ENCODE measurements around the gene GIPR. TPM values are rescaled to one million over a fixed set of nuclear protein-coding genes. Genes with fewer than 3 reads are reported as not detected.

Gene GIPR
- total RNA-seq (not detected in 2 replicates), polyA plus RNA-seq (0.05 and 0.25 TPM in 2 replicates), polyA minus RNA-seq (ENCODE audit: low replicate concordance) (not detected in 2 replicates)
- polyA plus RNA-seq (2012): 0.05 and 0.15 TPM in 2 replicates

GRCh38 chr19:45667620-45668341, at the start of gene GIPR:
Gene GIPR, plus strand, starts transcription at chr19:45668221. Its CDS starts 1,300 bp downstream, at chr19:45669521.
- peaks cover 7% of the 10 kb centered on the region for H3K27me3 ChIP-seq (ENCODE audit: control insufficient read depth, insufficient read depth, low read length)
- H3K9ac ChIP-seq (ENCODE audit: insufficient read depth, low read length): no peak within 1 kb of the TSS
- H3K4me2 ChIP-seq (ENCODE audit: extremely low read depth, insufficient read depth, low read length): peak within 1 kb of the TSS; percentile 97
- no peaks in the 10 kb centered on the region for H3K9me3 ChIP-seq (ENCODE audit: control insufficient read depth, insufficient read depth, low read depth, low read length)
- H2AFZ ChIP-seq (ENCODE audit: low read length): peak within 1 kb of the TSS; percentile 72
- H3K79me2 ChIP-seq (ENCODE audit: control insufficient read depth, insufficient read depth, low read length): no peaks in the 10 kb centered on the region
- H3K4me3 ChIP-seq (replicated peaks in 1 of 4; ENCODE audit: control extremely low read depth in 1 of 4, insufficient read depth in 1 of 4, low read depth in 3 of 4, low read length in 4 of 4): peak within 1 kb of the TSS; percentile 11 to 43 (median 30)
- H3K27ac ChIP-seq (ENCODE audit: insufficient read depth, low read length): no peak within 1 kb of the TSS
- H3K4me1 ChIP-seq (ENCODE audit: control insufficient read depth, extremely low read depth, insufficient read depth, low read length): peaks cover 12% of the 10 kb centered on the region
- TF ChIP-seq EZH2 (IDR thresholded peaks at IDR 0.05; ENCODE audit: low read length, missing control alignments): no peak
- no peak for TF ChIP-seq CTCF (conservative IDR thresholded peaks at IDR 0.05 in 1 of 2, IDR thresholded peaks at IDR 0.05 in 1 of 2; ENCODE audit: low read depth in 1 of 2, low read length in 2 of 2)
- DNase-seq (ENCODE audit: low read depth in 2 of 2): peak in 1 of 2 donors; percentile 14
- no peaks in the 10 kb centered on the region for H4K20me1 ChIP-seq (ENCODE audit: control insufficient read depth, extremely low read depth, insufficient read depth, low read length)
- H3K36me3 ChIP-seq (ENCODE audit: control insufficient read depth, insufficient read depth, low read length): no peaks in the 10 kb centered on the region

- H3K36me3 ChIP-seq (ENCODE audit: control insufficient read depth, insufficient read depth, low read length): peaks cover 19% of the 10 kb centered on the region
Observed at GRCh38 chr19:45621389-45621788, 46.6 kb upstream of the GIPR start.

More at GRCh38 chr19:45621389-45621788, 46.6 kb upstream of the GIPR start:
- Histone ChIP-seq H3K9me3 (ENCODE audit: control insufficient read depth, insufficient read depth, low read depth, low read length) (no peaks in the 10 kb centered on the region), H3K27ac (ENCODE audit: insufficient read depth, low read length) (no peak overlapping the region), H3K79me2 (ENCODE audit: control insufficient read depth, insufficient read depth, low read length) (no peaks in the 10 kb centered on the region), H3K27me3 (ENCODE audit: control insufficient read depth, insufficient read depth, low read length) (no peaks in the 10 kb centered on the region), H3K4me3 (replicated peaks in 1 of 4; ENCODE audit: control extremely low read depth in 1 of 4, insufficient read depth in 1 of 4, low read depth in 3 of 4, low read length in 4 of 4) (no peak overlapping the region), H3K9ac (ENCODE audit: insufficient read depth, low read length) (no peak overlapping the region), H4K20me1 (ENCODE audit: control insufficient read depth, extremely low read depth, insufficient read depth, low read length) (no peaks in the 10 kb centered on the region), H2AFZ (ENCODE audit: low read length) (no peak overlapping the region), H3K4me2 (ENCODE audit: extremely low read depth, insufficient read depth, low read length) (no peak overlapping the region), H3K4me1 (ENCODE audit: control insufficient read depth, extremely low read depth, insufficient read depth, low read length) (no peaks in the 10 kb centered on the region)
- TF ChIP-seq EZH2 (IDR thresholded peaks at IDR 0.05; ENCODE audit: low read length, missing control alignments): no peak
- TF ChIP-seq CTCF (conservative IDR thresholded peaks at IDR 0.05 in 1 of 2, IDR thresholded peaks at IDR 0.05 in 1 of 2; ENCODE audit: low read depth in 1 of 2, low read length in 2 of 2): no peak
- DNase-seq (ENCODE audit: low read depth in 2 of 2): no peak
